HEK293 (cell line): Measurements from ENCODE around the gene TST.

Source experiments
- CTCF ChIA-PET: fragments of 350-600 bp; formaldehyde crosslinking; extraction: SDS; loops from one replicate; lab custom pipeline; 2021; ENCODE audit warnings: antibody characterized with exemption; lab: Yijun Ruan, JAX
- POLR2A ChIA-PET: fragments of 300-600 bp; formaldehyde crosslinking; extraction: SDS; loops from one replicate; lab custom pipeline; 2020; ENCODE audit warnings: antibody characterized with exemption, inconsistent platforms; lab: Yijun Ruan, JAX
- H3K27ac ChIP-seq: fragments of 200-500 bp; sonication (Bioruptor generic); 2 replicates; pipeline ENCODE4 v1.5.1; 2014; ENCODE audit warnings: low read depth, low read length, control low read depth, inconsistent platforms; ENCODE audit errors: extremely low read depth
- H3K36me3 ChIP-seq, 2 experiments: fragments of 200-500 bp in 1 of 2; sonication (Bioruptor generic) in 1 of 2; 1 replicate in 1 of 2; 2 replicates in 1 of 2; pipeline ENCODE4 v1.5.1; 2014 to 2017; ENCODE audit warnings: inconsistent platforms in 2 of 2, low read length in 2 of 2; ENCODE audit not compliant: control insufficient read depth in 2 of 2, insufficient read depth in 1 of 2
- H3K4me1 ChIP-seq: fragments of 200-500 bp; sonication (Bioruptor generic); 2 replicates; pipeline ENCODE4 v1.5.1; 2014; ENCODE audit warnings: mild to moderate bottlenecking, low read length, inconsistent platforms; ENCODE audit not compliant: control insufficient read depth, insufficient read depth
- H3K4me3 ChIP-seq: 2 replicates; pipeline ENCODE4 v1.5.1; 2011; ENCODE audit warnings: low read depth, mild to moderate bottlenecking, control low read depth, low read length, moderate library complexity
- H3K9me3 ChIP-seq: fragments of 200-500 bp; sonication (Bioruptor generic); 2 replicates; pipeline ENCODE4 v1.5.1; 2014; ENCODE audit warnings: low read depth, low read length, inconsistent platforms; ENCODE audit not compliant: control insufficient read depth, insufficient read depth
- GFI1B ChIP-seq: fragments of 450-650 bp; formaldehyde crosslinking; IDR thresholded peaks from 2 replicates; pipeline ENCODE4 v1.5.1; 2016; ENCODE audit warnings: missing biosample characterization, missing genetic modification characterization
- HIC1 ChIP-seq: fragments of 450-650 bp; formaldehyde crosslinking; IDR thresholded peaks from 2 replicates; pipeline ENCODE4 v1.5.1; 2016; ENCODE audit warnings: missing biosample characterization, missing genetic modification characterization
- PRDM2 ChIP-seq: fragments of 450-650 bp; formaldehyde crosslinking; IDR thresholded peaks from 2 replicates; pipeline ENCODE4 v1.5.1; 2016; ENCODE audit warnings: missing biosample characterization, missing genetic modification characterization, borderline replicate concordance
- SETDB1 ChIP-seq: IDR thresholded peaks from one replicate; pipeline ENCODE4 v1.6.1; 2017; ENCODE audit warnings: mild to moderate bottlenecking, low read length, moderate library complexity, mixed read lengths; ENCODE audit not compliant: insufficient read length
- TRIM28 ChIP-seq: IDR thresholded peaks from 2 replicates; pipeline ENCODE4 v1.6.1; 2011; ENCODE audit warnings: low read length, control low read depth, borderline replicate concordance
- ZBTB20 ChIP-seq: fragments of 450-650 bp; formaldehyde crosslinking; IDR thresholded peaks from 2 replicates; pipeline ENCODE4 v1.5.1; 2016; ENCODE audit warnings: missing biosample characterization, missing genetic modification characterization
- ZNF19 ChIP-seq: fragments of 450-650 bp; formaldehyde crosslinking; IDR thresholded peaks from 2 replicates; pipeline ENCODE4; 2016; ENCODE audit warnings: missing biosample characterization, missing genetic modification characterization, low read depth
- ZNF266 ChIP-seq: fragments of 450-650 bp; formaldehyde crosslinking; IDR thresholded peaks from 2 replicates; pipeline ENCODE4 v1.5.1; 2016; ENCODE audit warnings: missing biosample characterization, missing genetic modification characterization, low read depth
- ZNF707 ChIP-seq: fragments of 450-650 bp; formaldehyde crosslinking; IDR thresholded peaks from 2 replicates; pipeline ENCODE4 v1.5.1; 2016; ENCODE audit warnings: missing biosample characterization, missing genetic modification characterization
- ZNF747 ChIP-seq: fragments of 450-650 bp; formaldehyde crosslinking; IDR thresholded peaks from 2 replicates; pipeline ENCODE4 v1.5.1; 2016; ENCODE audit warnings: missing biosample characterization, missing genetic modification characterization
- ZNF777 ChIP-seq: fragments of 450-650 bp; formaldehyde crosslinking; IDR thresholded peaks from 2 replicates; pipeline ENCODE4 v1.5.1; 2017; ENCODE audit warnings: missing biosample characterization, missing genetic modification characterization, borderline replicate concordance
- ZNF792 ChIP-seq: fragments of 450-650 bp; formaldehyde crosslinking; IDR thresholded peaks from 2 replicates; pipeline ENCODE4 v1.5.1; 2016; ENCODE audit warnings: missing biosample characterization, missing genetic modification characterization
- ZSCAN16 ChIP-seq: fragments of 450-650 bp; formaldehyde crosslinking; IDR thresholded peaks from 2 replicates; pipeline ENCODE4 v1.5.1; 2016; ENCODE audit warnings: missing biosample characterization, missing genetic modification characterization
- TF ChIP-seq, protein P1 (sequence below): fragments of 450-650 bp; formaldehyde crosslinking; IDR thresholded peaks from 2 replicates; pipeline ENCODE4 v1.5.1; 2016; ENCODE audit warnings: missing biosample characterization, missing genetic modification characterization
- TF ChIP-seq, protein P2 (sequence below): fragments of 450-650 bp; formaldehyde crosslinking; IDR thresholded peaks from 2 replicates; pipeline ENCODE4 v1.5.1; 2016; ENCODE audit warnings: missing biosample characterization, missing genetic modification characterization

The TST gene

GRCh38 chr22:36988075-36988832, 31.0 kb downstream of the TST start (continued):
- TF ChIP-seq HIC1 (tag by site-specific recombination) (no peak), ZNF747 (tag by site-specific recombination) (no peak), ZNF792 (no peak)

DNA sequence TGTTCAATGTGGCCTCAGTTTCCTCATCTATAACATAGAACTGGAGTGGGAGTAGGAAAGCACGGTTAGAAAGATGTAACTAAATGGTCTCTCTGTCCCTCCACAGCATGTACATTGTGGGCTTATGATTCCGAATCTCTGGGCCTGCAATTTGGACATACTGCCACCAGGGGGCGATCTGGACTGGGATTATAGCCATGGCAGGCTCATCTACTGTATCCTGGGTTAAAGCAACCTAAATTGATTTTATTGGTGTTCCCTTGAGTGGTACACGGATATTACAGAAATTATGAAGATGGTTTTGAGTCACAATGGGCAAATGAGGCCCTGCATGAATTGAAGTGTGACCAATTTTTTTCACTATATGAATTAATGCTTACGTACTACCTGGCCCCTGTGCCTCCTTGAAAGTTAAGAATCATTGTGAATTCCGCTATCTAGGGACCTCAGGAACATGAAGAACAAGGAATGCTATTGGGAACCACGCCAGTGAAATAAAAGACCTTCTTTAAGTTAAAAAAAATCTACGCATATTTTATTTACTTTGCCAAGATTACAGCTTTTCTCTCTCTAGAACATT, 32.9 kb downstream of the TST start:
- CTCF ChIA-PET = interaction anchor here (0.6 to 2.5 kb wide), 13 partner anchors 9 to 647 kb away, joined by 3 to 14 read pairs (median 3); partner anchors contain the start of genes EIF3D, MPST and TST
- no peaks in the 10 kb centered on the region for H3K4me1 ChIP-seq
- H3K4me3 ChIP-seq = no peak overlapping the region
- POLR2A ChIA-PET = interaction anchor here (0.6 kb wide), 1 partner anchor 27 kb away, joined by 3 read pairs; no protein-coding TSS in a partner anchor
- H3K27ac ChIP-seq = no peak overlapping the region
- no peaks in the 10 kb centered on the region for H3K36me3 ChIP-seq
- no peaks in the 10 kb centered on the region for H3K9me3 ChIP-seq
- TF ChIP-seq TRIM28 (peak; percentile 15; the same call in 1 of the 2 replicates), ZSCAN16 (no peak), PRDM2 (tag by site-specific recombination) (no peak), ZNF777 (tag by site-specific recombination) (no peak), ZNF19 (no peak), ZNF707 (tag by site-specific recombination) (no peak), ZNF266 (tag by site-specific recombination) (no peak), GFI1B (tag by site-specific recombination) (no peak), HIC1 (tag by site-specific recombination) (no peak), ZBTB20 (tag by site-specific recombination) (no peak), SETDB1 (peak; percentile 81)
- TF ChIP-seq, protein P1, sequence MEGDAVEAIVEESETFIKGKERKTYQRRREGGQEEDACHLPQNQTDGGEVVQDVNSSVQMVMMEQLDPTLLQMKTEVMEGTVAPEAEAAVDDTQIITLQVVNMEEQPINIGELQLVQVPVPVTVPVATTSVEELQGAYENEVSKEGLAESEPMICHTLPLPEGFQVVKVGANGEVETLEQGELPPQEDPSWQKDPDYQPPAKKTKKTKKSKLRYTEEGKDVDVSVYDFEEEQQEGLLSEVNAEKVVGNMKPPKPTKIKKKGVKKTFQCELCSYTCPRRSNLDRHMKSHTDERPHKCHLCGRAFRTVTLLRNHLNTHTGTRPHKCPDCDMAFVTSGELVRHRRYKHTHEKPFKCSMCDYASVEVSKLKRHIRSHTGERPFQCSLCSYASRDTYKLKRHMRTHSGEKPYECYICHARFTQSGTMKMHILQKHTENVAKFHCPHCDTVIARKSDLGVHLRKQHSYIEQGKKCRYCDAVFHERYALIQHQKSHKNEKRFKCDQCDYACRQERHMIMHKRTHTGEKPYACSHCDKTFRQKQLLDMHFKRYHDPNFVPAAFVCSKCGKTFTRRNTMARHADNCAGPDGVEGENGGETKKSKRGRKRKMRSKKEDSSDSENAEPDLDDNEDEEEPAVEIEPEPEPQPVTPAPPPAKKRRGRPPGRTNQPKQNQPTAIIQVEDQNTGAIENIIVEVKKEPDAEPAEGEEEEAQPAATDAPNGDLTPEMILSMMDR (tag by site-specific recombination) = 0 out of 2 replicates have a peak, but pooled peaks have one; percentile 23
- TF ChIP-seq, protein P2, sequence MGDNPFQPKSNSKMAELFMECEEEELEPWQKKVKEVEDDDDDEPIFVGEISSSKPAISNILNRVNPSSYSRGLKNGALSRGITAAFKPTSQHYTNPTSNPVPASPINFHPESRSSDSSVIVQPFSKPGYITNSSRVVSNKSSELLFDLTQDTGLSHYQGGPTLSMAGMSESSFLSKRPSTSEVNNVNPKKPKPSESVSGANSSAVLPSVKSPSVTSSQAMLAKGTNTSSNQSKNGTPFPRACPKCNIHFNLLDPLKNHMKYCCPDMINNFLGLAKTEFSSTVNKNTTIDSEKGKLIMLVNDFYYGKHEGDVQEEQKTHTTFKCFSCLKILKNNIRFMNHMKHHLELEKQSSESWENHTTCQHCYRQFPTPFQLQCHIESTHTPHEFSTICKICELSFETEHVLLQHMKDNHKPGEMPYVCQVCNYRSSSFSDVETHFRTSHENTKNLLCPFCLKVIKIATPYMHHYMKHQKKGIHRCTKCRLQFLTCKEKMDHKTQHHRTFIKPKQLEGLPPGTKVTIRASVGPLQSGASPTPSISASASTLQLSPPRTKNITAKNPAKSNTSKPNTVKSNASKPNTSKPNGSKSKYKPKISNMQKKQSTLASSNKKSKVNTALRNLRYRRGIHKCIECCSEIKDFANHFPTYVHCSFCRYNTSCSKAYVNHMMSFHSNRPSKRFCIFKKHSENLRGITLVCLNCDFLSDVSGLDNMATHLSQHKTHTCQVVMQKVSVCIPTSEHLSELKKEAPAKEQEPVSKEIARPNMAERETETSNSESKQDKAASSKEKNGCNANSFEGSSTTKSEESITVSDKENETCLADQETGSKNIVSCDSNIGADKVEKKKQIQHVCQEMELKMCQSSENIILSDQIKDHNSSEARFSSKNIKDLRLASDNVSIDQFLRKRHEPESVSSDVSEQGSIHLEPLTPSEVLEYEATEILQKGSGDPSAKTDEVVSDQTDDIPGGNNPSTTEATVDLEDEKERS = 0 out of 2 replicates have a peak, but pooled peaks have one; percentile 42
